CD14-positive monocyte (primary cell): ENCODE measurements around the gene SF1. TPM values are rescaled to one million over a fixed set of nuclear protein-coding genes. Genes with fewer than 3 reads are reported as not detected.

ENCODE experiments used
- DNase-seq, 3 donors: peaks; one replicate each; pipeline ENCODE4 v3.0.0-alpha.2; 2011 to 2022
- H2AFZ ChIP-seq: 2 replicates; pipeline ENCODE4 v1.6.0; 2012; ENCODE audit warnings: mild to moderate bottlenecking, low read depth, low read length, inconsistent platforms; ENCODE audit not compliant: insufficient read depth, poor library complexity, severe bottlenecking
- H3K27ac ChIP-seq, 2 donors: 1 replicate in 1 of 2; 2 replicates in 1 of 2; pipeline ENCODE4 v1.5.1; 2012 to 2013; ENCODE audit warnings: low read length in 2 of 2, control low read depth in 1 of 2, inconsistent platforms in 1 of 2, low read depth in 1 of 2, mild to moderate bottlenecking in 1 of 2
- H3K27me3 ChIP-seq, 2 donors: one replicate each; pipeline versions ENCODE4 v1.6.0 to v1.6.1; 2011 to 2013; ENCODE audit warnings: low read length in 2 of 2; ENCODE audit not compliant: control insufficient read depth in 2 of 2, insufficient read depth in 2 of 2
- H3K36me3 ChIP-seq, 2 donors: replicated peaks in 1 of 2; 1 replicate in 1 of 2; 2 replicates in 1 of 2; pipeline versions ENCODE4 v1.5.1 to v1.6.1; 2012 to 2013; ENCODE audit warnings: low read length in 2 of 2, control low read depth in 1 of 2, inconsistent platforms in 1 of 2, mild to moderate bottlenecking in 1 of 2; ENCODE audit not compliant: insufficient read depth in 2 of 2, control insufficient read depth in 1 of 2
- H3K4me1 ChIP-seq, 2 donors: 1 replicate in 1 of 2; 2 replicates in 1 of 2; pipeline versions ENCODE4 v1.5.1 to v1.6.1; 2012 to 2013; ENCODE audit warnings: low read length in 2 of 2, control low read depth in 1 of 2, inconsistent platforms in 1 of 2, mild to moderate bottlenecking in 1 of 2, moderate library complexity in 1 of 2; ENCODE audit not compliant: insufficient read depth in 2 of 2, control insufficient read depth in 1 of 2
- H3K4me2 ChIP-seq: replicated peaks from 2 replicates; pipeline ENCODE3; 2012; ENCODE audit warnings: low read length, moderate library complexity, mild to moderate bottlenecking; ENCODE audit not compliant: poor library complexity, severe bottlenecking; ENCODE audit errors: extremely low read depth
- H3K4me3 ChIP-seq, 3 experiments: fragments of 200-600 bp in 1 of 3; sonication (generic) in 1 of 3; replicated peaks in 1 of 3; 1 replicate in 2 of 3; 2 replicates in 1 of 3; pipeline ENCODE4 v1.5.1; 2011 to 2013; ENCODE audit warnings: low read length in 3 of 3, mild to moderate bottlenecking in 3 of 3, control low read depth in 2 of 3, low read depth in 2 of 3, inconsistent platforms in 1 of 3, moderate library complexity in 1 of 3
- H3K79me2 ChIP-seq: 2 replicates; pipeline ENCODE4 v1.6.0; 2012; ENCODE audit warnings: mild to moderate bottlenecking, control low read depth, inconsistent platforms, low read length, moderate library complexity; ENCODE audit not compliant: insufficient read depth
- H3K9ac ChIP-seq: 2 replicates; pipeline ENCODE4 v1.6.0; 2017; ENCODE audit warnings: low read length, mild to moderate bottlenecking; ENCODE audit not compliant: insufficient read depth, poor library complexity, severe bottlenecking
- H3K9me3 ChIP-seq, 2 donors: replicated peaks in 1 of 2; 1 replicate in 1 of 2; 2 replicates in 1 of 2; pipeline versions ENCODE4 v1.5.1 to v1.6.1; 2012 to 2013; ENCODE audit warnings: low read length in 2 of 2, control low read depth in 1 of 2; ENCODE audit not compliant: control insufficient read depth in 1 of 2, insufficient read depth in 1 of 2
- H4K20me1 ChIP-seq: 2 replicates; pipeline ENCODE4 v1.6.0; 2012; ENCODE audit warnings: mild to moderate bottlenecking, low read length, control low read depth, moderate library complexity; ENCODE audit not compliant: insufficient read depth
- H3K27ac Mint-ChIP-seq, 7 donors: one replicate each; pipeline ENCODE4 v1.8.0; 2020; ENCODE audit warnings: mild to moderate bottlenecking in 7 of 7, mixed read lengths in 7 of 7, moderate library complexity in 6 of 7, inconsistent platforms in 2 of 7
- H3K27me3 Mint-ChIP-seq, 3 donors: one replicate each; pipeline ENCODE4 v1.8.0; 2021 to 2022; ENCODE audit warnings: low read depth in 3 of 3, mild to moderate bottlenecking in 3 of 3, mixed read lengths in 3 of 3, moderate library complexity in 3 of 3, inconsistent platforms in 1 of 3
- H3K36me3 Mint-ChIP-seq, 2 donors: one replicate each; pipeline ENCODE4 v1.8.0; 2020; ENCODE audit warnings: mixed read lengths in 2 of 2, inconsistent platforms in 1 of 2, mild to moderate bottlenecking in 1 of 2
- H3K4me1 Mint-ChIP-seq: one replicate; pipeline ENCODE4 v1.8.0; 2020; ENCODE audit warnings: mild to moderate bottlenecking, mixed read lengths
- H3K4me3 Mint-ChIP-seq, 2 donors: one replicate each; pipeline ENCODE4 v1.8.0; 2020; ENCODE audit warnings: mild to moderate bottlenecking in 2 of 2, mixed read lengths in 2 of 2, moderate library complexity in 1 of 2
- H3K9me3 Mint-ChIP-seq, 7 donors: one replicate each; pipeline ENCODE4 v1.8.0; 2020 to 2022; ENCODE audit warnings: mixed read lengths in 7 of 7, mild to moderate bottlenecking in 6 of 7, moderate library complexity in 6 of 7, inconsistent platforms in 2 of 7
- WGBS: methylation state at CpG from one replicate; pipeline ENCODE4 v1.1.5; 2013; ENCODE audit warnings: missing lambda C conversion rate; ENCODE audit not compliant: insufficient coverage; 5-methylcytosine and 5-hydroxymethylcytosine counted together
- intact Hi-C, 2 donors: fragments of 100-400 bp; cut with micrococcal nuclease; formaldehyde crosslinking; loops; one replicate each; pipeline versions ENCODE4 v1.15.0 to v1.15.1; 2023
- polyA plus RNA-seq, 3 donors: library from polyadenylated mRNA; depleted of rRNA in 1 of 3; unstranded in 2 of 3; stranded (reverse) in 1 of 3; fragments of 300-500 nt in 2 of 3; fragments of >200 nt in 1 of 3; fragmentation: Illumina TruSeq in 2 of 3; gene quantifications; 1 replicate in 2 of 3; 2 replicates in 1 of 3; pipeline ENCODE4 v1.2.3, GENCODE V29; 2012 to 2021
- TF ChIP-seq, protein P1 (sequence below): fragments of 200-600 bp; IDR thresholded peaks from one replicate; pipeline ENCODE4 v1.8.0; 2022; ENCODE audit warnings: antibody characterized with exemption, mild to moderate bottlenecking

SF1 gene
- polyA plus RNA-seq, 3 donors = 31.6 to 302 (median 47.7) TPM

DNA sequence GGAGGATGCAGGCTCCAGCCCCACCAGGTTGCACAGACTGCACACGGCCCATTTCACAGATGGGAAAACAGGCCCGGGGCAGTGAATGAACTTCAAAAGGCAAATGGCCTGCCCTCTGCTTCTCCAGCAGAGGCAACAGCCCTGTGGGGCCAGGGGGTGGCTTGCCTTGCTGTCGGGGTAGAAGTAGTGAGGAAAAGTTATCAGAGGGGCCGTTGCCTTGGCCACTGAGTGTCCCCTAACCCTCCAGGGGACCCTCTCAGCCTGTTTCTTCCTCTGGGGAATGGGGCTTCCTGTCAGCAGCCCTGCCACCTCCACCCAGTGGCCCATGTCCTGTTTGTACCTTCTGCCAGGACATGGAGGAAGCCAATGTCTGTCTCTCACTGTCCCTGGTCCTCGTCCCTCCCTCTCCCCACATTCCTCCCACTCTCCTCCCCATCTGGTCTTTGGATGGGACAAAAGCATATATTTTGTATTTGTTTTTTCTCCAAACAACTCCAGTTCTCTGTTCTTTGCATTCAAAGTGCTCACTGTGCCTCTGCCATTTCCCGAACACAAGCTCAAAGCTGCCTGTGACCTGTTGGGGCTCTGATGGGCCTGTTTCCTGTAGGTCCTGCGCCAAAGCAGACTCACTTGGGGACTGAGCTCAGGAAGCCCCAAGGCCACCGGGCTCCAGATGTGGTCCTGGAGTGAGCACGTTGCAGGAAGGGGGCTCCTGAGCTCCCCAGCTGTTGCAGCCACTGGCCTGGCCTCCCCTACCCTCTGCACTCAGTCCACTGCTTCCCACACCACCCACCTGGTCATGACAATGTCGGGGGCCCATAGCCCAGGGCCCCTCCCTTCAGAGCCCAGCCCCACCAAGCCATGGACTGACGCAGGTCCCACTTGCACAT is 15.2 kb upstream of the SF1 start:
- H3K4me1 Mint-ChIP-seq = peaks cover 8% of the 10 kb centered on the region
- peaks cover 5% of the 10 kb centered on the region for H4K20me1 ChIP-seq
- H3K36me3 ChIP-seq = peaks cover 61% of the 10 kb centered on the region in 2 donors
- H3K27ac Mint-ChIP-seq = peak overlapping the region in 3 of 7 donors; percentile 30 to 56 (median 37)
- peaks cover 0 to 3% (median 0%) of the 10 kb centered on the region in 7 donors for H3K9me3 Mint-ChIP-seq
- no peaks in the 10 kb centered on the region for H3K27me3 ChIP-seq
- no peak overlapping the region for H3K4me3 Mint-ChIP-seq
- no peaks in the 10 kb centered on the region for H3K79me2 ChIP-seq
- 50% methylated on average over 7 of the region's 11 CpGs for WGBS
- no peak for DNase-seq
- H3K27ac ChIP-seq = no peak overlapping the region
- H3K36me3 Mint-ChIP-seq = peaks cover 59 to 80% of the 10 kb centered on the region in 2 donors
- intact Hi-C loops = no loop called here
- TF ChIP-seq, protein P1, sequence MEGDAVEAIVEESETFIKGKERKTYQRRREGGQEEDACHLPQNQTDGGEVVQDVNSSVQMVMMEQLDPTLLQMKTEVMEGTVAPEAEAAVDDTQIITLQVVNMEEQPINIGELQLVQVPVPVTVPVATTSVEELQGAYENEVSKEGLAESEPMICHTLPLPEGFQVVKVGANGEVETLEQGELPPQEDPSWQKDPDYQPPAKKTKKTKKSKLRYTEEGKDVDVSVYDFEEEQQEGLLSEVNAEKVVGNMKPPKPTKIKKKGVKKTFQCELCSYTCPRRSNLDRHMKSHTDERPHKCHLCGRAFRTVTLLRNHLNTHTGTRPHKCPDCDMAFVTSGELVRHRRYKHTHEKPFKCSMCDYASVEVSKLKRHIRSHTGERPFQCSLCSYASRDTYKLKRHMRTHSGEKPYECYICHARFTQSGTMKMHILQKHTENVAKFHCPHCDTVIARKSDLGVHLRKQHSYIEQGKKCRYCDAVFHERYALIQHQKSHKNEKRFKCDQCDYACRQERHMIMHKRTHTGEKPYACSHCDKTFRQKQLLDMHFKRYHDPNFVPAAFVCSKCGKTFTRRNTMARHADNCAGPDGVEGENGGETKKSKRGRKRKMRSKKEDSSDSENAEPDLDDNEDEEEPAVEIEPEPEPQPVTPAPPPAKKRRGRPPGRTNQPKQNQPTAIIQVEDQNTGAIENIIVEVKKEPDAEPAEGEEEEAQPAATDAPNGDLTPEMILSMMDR = no peak
- no peak overlapping the region for H3K4me3 ChIP-seq
- H3K4me1 ChIP-seq = no peaks in the 10 kb centered on the region
- peaks cover 0 to 2% (median 1%) of the 10 kb centered on the region in 3 donors for H3K27me3 Mint-ChIP-seq
- no peak overlapping the region for H3K4me2 ChIP-seq
- no peaks in the 10 kb centered on the region for H3K9me3 ChIP-seq
- no peak overlapping the region for H2AFZ ChIP-seq
- no peak overlapping the region for H3K9ac ChIP-seq

DNA sequence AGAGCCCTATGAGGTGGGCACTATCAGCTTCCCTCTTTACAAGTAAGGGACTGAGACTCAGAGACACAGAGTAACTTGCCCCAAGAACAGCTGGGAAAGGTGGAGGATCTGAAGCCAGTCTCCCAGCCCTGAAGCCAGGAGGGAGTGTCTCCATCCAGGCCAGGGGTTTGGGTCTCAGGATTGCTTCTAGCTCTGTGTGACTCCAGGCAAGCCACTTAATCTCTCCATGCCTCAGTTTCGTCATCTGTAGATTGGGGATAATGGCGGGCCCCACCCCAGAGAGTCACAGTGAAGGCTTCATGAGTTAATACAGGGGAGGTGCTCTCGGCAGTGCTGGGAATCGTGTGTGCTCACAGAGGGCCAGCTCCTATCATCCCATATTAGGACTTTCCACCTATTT is 14.1 kb upstream of the SF1 start:
- H3K27ac ChIP-seq = no peak overlapping the region
- DNase-seq = no peak
- H4K20me1 ChIP-seq = peaks cover 5% of the 10 kb centered on the region
- H3K79me2 ChIP-seq = no peaks in the 10 kb centered on the region
- no peaks in the 10 kb centered on the region for H3K4me1 ChIP-seq
- no CpG with 5 or more reads among the region's 4 CpGs for WGBS
- H3K4me3 ChIP-seq = no peak overlapping the region
- H3K9ac ChIP-seq = no peak overlapping the region
- TF ChIP-seq, protein P1 = no peak
- no peak overlapping the region for H3K4me2 ChIP-seq
- intact Hi-C loops = no loop called here
- H3K4me1 Mint-ChIP-seq = peaks cover 8% of the 10 kb centered on the region
- no peak overlapping the region for H3K4me3 Mint-ChIP-seq
- no peak overlapping the region for H2AFZ ChIP-seq
- H3K27ac Mint-ChIP-seq = no peak overlapping the region
- H3K36me3 ChIP-seq = peaks cover 63 to 64% of the 10 kb centered on the region in 2 donors
- peaks cover 59 to 74% of the 10 kb centered on the region in 2 donors for H3K36me3 Mint-ChIP-seq
- no peaks in the 10 kb centered on the region for H3K27me3 ChIP-seq
- H3K27me3 Mint-ChIP-seq = peaks cover 0 to 2% (median 1%) of the 10 kb centered on the region in 3 donors
- no peaks in the 10 kb centered on the region for H3K9me3 ChIP-seq
- H3K9me3 Mint-ChIP-seq = no peaks in the 10 kb centered on the region
